Measurements from ENCODE around the gene F13A1. TPM values are rescaled to one million over a fixed set of nuclear protein-coding genes. Genes with fewer than 3 reads are reported as not detected.

Gene F13A1
- total and polyA plus RNA-seq, 4 experiments from 2014 or later, result 0.06 to 0.44 (median 0.33) TPM; not detected in 1

- H3K27me3 Mint-ChIP-seq, result peaks cover 12 to 23% of the 10 kb centered on the region in 2 donors
- intact Hi-C loops (cut with micrococcal nuclease), result no loop called here
These were observed 127.2 kb downstream of the F13A1 start for GRCh38 chr6:6193221-6193745.

GRCh38 chr6:6191909-6192308 is 128.6 kb downstream of the F13A1 start:
- ChIA-PET CTCF (ENCODE audit: partially characterized antibody) (no interaction called here), POLR2A (ENCODE audit: partially characterized antibody) (no interaction called here)
- Histone ChIP-seq H3K27me3 (ENCODE audit: insufficient read depth, low read length) (no peaks in the 10 kb centered on the region), H3K9me3 (ENCODE audit: control insufficient read depth in 1 of 2, low read length in 2 of 2) (no peaks in the 10 kb centered on the region), H3K27ac (ENCODE audit: low read depth, low read length) (no peak overlapping the region), H3K36me3 (ENCODE audit: insufficient read depth, low read length) (no peaks in the 10 kb centered on the region), H3K4me1 (ENCODE audit: insufficient read depth, low read length) (no peaks in the 10 kb centered on the region), H3K4me3 (ENCODE audit: low read length in 2 of 2) (no peak overlapping the region)
- no peak overlapping the region for H3K4me3 Mint-ChIP-seq
- no peaks in the 10 kb centered on the region for H3K4me1 Mint-ChIP-seq
- no peak overlapping the region for H3K27ac Mint-ChIP-seq
- H3K9me3 Mint-ChIP-seq, result peaks cover 0 to 3% (median 0%) of the 10 kb centered on the region in 8 donors
- H3K27me3 Mint-ChIP-seq, result peaks cover 12 to 23% of the 10 kb centered on the region in 2 donors
- intact Hi-C loops (cut with micrococcal nuclease), result no loop called here
- H3K36me3 Mint-ChIP-seq, result no peaks in the 10 kb centered on the region
- DNase-seq, result no peak

More at GRCh38 chr6:6193221-6193745, 127.2 kb downstream of the F13A1 start:
- CTCF ChIA-PET (ENCODE audit: partially characterized antibody), result no interaction called here
- H3K36me3 Mint-ChIP-seq, result no peaks in the 10 kb centered on the region
- Histone ChIP-seq H3K27ac (ENCODE audit: low read depth, low read length) (no peak overlapping the region), H3K9me3 (ENCODE audit: control insufficient read depth in 1 of 2, low read length in 2 of 2) (no peaks in the 10 kb centered on the region), H3K36me3 (ENCODE audit: insufficient read depth, low read length) (no peaks in the 10 kb centered on the region), H3K4me3 (ENCODE audit: low read length in 2 of 2) (no peak overlapping the region), H3K4me1 (ENCODE audit: insufficient read depth, low read length) (no peaks in the 10 kb centered on the region), H3K27me3 (ENCODE audit: insufficient read depth, low read length) (no peaks in the 10 kb centered on the region)
- H3K4me1 Mint-ChIP-seq, result no peaks in the 10 kb centered on the region
- POLR2A ChIA-PET (ENCODE audit: partially characterized antibody), result no interaction called here
- H3K9me3 Mint-ChIP-seq, result peaks cover 0 to 3% (median 0%) of the 10 kb centered on the region in 8 donors
- H3K27ac Mint-ChIP-seq, result no peak overlapping the region
- no peak overlapping the region for H3K4me3 Mint-ChIP-seq
- DNase-seq, result no peak

GRCh38 chr6:6191476-6191875 is 129.0 kb downstream of the F13A1 start:
- Mint-ChIP-seq H3K27me3 (peaks cover 12 to 23% of the 10 kb centered on the region in 2 donors), H3K4me3 (no peak overlapping the region), H3K9me3 (peaks cover 0 to 5% (median under 1%) of the 10 kb centered on the region in 8 donors), H3K27ac (no peak overlapping the region), H3K36me3 (no peaks in the 10 kb centered on the region), H3K4me1 (no peaks in the 10 kb centered on the region)
- Histone ChIP-seq H3K4me1 (ENCODE audit: insufficient read depth, low read length) (no peaks in the 10 kb centered on the region), H3K27me3 (ENCODE audit: insufficient read depth, low read length) (no peaks in the 10 kb centered on the region), H3K9me3 (ENCODE audit: control insufficient read depth in 1 of 2, low read length in 2 of 2) (no peaks in the 10 kb centered on the region), H3K27ac (ENCODE audit: low read depth, low read length) (no peak overlapping the region), H3K36me3 (ENCODE audit: insufficient read depth, low read length) (no peaks in the 10 kb centered on the region), H3K4me3 (ENCODE audit: low read length in 2 of 2) (no peak overlapping the region)
- CTCF ChIA-PET (ENCODE audit: partially characterized antibody), result no interaction called here
- intact Hi-C loops (cut with micrococcal nuclease), result no loop called here
- no peak for DNase-seq
- POLR2A ChIA-PET (ENCODE audit: partially characterized antibody), result no interaction called here

- H3K27ac ChIP-seq (ENCODE audit: low read depth, low read length), result no peak overlapping the region
- Mint-ChIP-seq H3K4me1 (no peaks in the 10 kb centered on the region), H3K9me3 (peaks cover 0 to 4% (median 0%) of the 10 kb centered on the region in 8 donors), H3K27ac (no peak overlapping the region), H3K4me3 (no peak overlapping the region), H3K27me3 (peaks cover 0 to 4% of the 10 kb centered on the region in 2 donors), H3K36me3 (no peaks in the 10 kb centered on the region)
- no peak for DNase-seq
- no peak overlapping the region for H3K4me3 ChIP-seq (ENCODE audit: low read length in 2 of 2)
- ChIA-PET CTCF (ENCODE audit: partially characterized antibody) (no interaction called here), POLR2A (ENCODE audit: partially characterized antibody) (no interaction called here)
- intact Hi-C loops (cut with micrococcal nuclease), result no loop called here
- no peaks in the 10 kb centered on the region for H3K4me1 ChIP-seq (ENCODE audit: insufficient read depth, low read length)
- H3K9me3 ChIP-seq (ENCODE audit: control insufficient read depth in 1 of 2, low read length in 2 of 2), result no peaks in the 10 kb centered on the region
- no peaks in the 10 kb centered on the region for H3K27me3 ChIP-seq (ENCODE audit: insufficient read depth, low read length)
- H3K36me3 ChIP-seq (ENCODE audit: insufficient read depth, low read length), result no peaks in the 10 kb centered on the region
These were observed 139.8 kb downstream of the F13A1 start for GRCh38 chr6:6180684-6181083.

GRCh38 chr6:6179858-6180623 is 140.4 kb downstream of the F13A1 start:
- H3K36me3 Mint-ChIP-seq, result no peaks in the 10 kb centered on the region
- H3K9me3 ChIP-seq (ENCODE audit: control insufficient read depth in 1 of 2, low read length in 2 of 2), result no peaks in the 10 kb centered on the region
- intact Hi-C loops (cut with micrococcal nuclease), result no loop called here
- DNase-seq, result no peak
- no peak overlapping the region for H3K27ac ChIP-seq (ENCODE audit: low read depth, low read length)
- H3K4me3 Mint-ChIP-seq, result no peak overlapping the region
- H3K27ac Mint-ChIP-seq, result no peak overlapping the region
- H3K4me1 ChIP-seq (ENCODE audit: insufficient read depth, low read length), result no peaks in the 10 kb centered on the region
- H3K4me1 Mint-ChIP-seq, result no peaks in the 10 kb centered on the region
- no peaks in the 10 kb centered on the region for H3K27me3 ChIP-seq (ENCODE audit: insufficient read depth, low read length)
- H3K4me3 ChIP-seq (ENCODE audit: low read length in 2 of 2), result no peak overlapping the region
- peaks cover 0 to 4% of the 10 kb centered on the region in 2 donors for H3K27me3 Mint-ChIP-seq
- no peaks in the 10 kb centered on the region for H3K36me3 ChIP-seq (ENCODE audit: insufficient read depth, low read length)
- H3K9me3 Mint-ChIP-seq, result peaks cover 0 to 4% (median 0%) of the 10 kb centered on the region in 8 donors
- ChIA-PET CTCF (ENCODE audit: partially characterized antibody) (no interaction called here), POLR2A (ENCODE audit: partially characterized antibody) (no interaction called here)

- no peaks in the 10 kb centered on the region for H3K27me3 ChIP-seq (ENCODE audit: insufficient read depth, low read length)
- Mint-ChIP-seq H3K27ac (no peak overlapping the region), H3K36me3 (no peaks in the 10 kb centered on the region), H3K27me3 (peaks cover 0 to 1% of the 10 kb centered on the region in 2 donors), H3K4me1 (no peaks in the 10 kb centered on the region), H3K4me3 (no peak overlapping the region), H3K9me3 (peaks cover 0 to 2% (median 0%) of the 10 kb centered on the region in 8 donors)
- no peak for DNase-seq
- H3K27ac ChIP-seq (ENCODE audit: low read depth, low read length), result no peak overlapping the region
- intact Hi-C loops (cut with micrococcal nuclease), result no loop called here
- CTCF ChIA-PET (ENCODE audit: partially characterized antibody), result interaction anchor here (0.6 kb wide), 1 partner anchor 774 kb away, joined by 4 read pairs; no protein-coding TSS in a partner anchor
- no peak overlapping the region for H3K4me3 ChIP-seq (ENCODE audit: low read length in 2 of 2)
- H3K9me3 ChIP-seq (ENCODE audit: control insufficient read depth in 1 of 2, low read length in 2 of 2), result no peaks in the 10 kb centered on the region
- no peaks in the 10 kb centered on the region for H3K4me1 ChIP-seq (ENCODE audit: insufficient read depth, low read length)
- H3K36me3 ChIP-seq (ENCODE audit: insufficient read depth, low read length), result no peaks in the 10 kb centered on the region
- POLR2A ChIA-PET (ENCODE audit: partially characterized antibody), result no interaction called here
These were observed 141.7 kb downstream of the F13A1 start for GRCh38 chr6:6178795-6179194.

- Histone ChIP-seq H3K27ac (ENCODE audit: low read depth, low read length) (no peak overlapping the region), H3K4me3 (ENCODE audit: low read length in 2 of 2) (no peak overlapping the region), H3K27me3 (ENCODE audit: insufficient read depth, low read length) (no peaks in the 10 kb centered on the region), H3K36me3 (ENCODE audit: insufficient read depth, low read length) (no peaks in the 10 kb centered on the region), H3K4me1 (ENCODE audit: insufficient read depth, low read length) (no peaks in the 10 kb centered on the region), H3K9me3 (ENCODE audit: control insufficient read depth in 1 of 2, low read length in 2 of 2) (no peaks in the 10 kb centered on the region)
- CTCF ChIA-PET (ENCODE audit: partially characterized antibody), result no interaction called here
- Mint-ChIP-seq H3K36me3 (no peaks in the 10 kb centered on the region), H3K4me3 (no peak overlapping the region), H3K9me3 (no peaks in the 10 kb centered on the region), H3K27ac (no peak overlapping the region), H3K4me1 (no peaks in the 10 kb centered on the region), H3K27me3 (peaks cover 0 to 1% of the 10 kb centered on the region in 2 donors)
- POLR2A ChIA-PET (ENCODE audit: partially characterized antibody), result no interaction called here
- intact Hi-C loops (cut with micrococcal nuclease), result no loop called here
- no peak for DNase-seq
These were observed 142.7 kb downstream of the F13A1 start for GRCh38 chr6:6177754-6178153.

Data from CD4-positive, alpha-beta memory T cell (primary cell).